Karpas-422 (cell line): ENCODE data around the gene SOWAHD. TPM values are rescaled to one million over a fixed set of nuclear protein-coding genes. Genes with fewer than 3 reads are reported as not detected.

Experiments used
- DNase-seq: peaks from one replicate; pipeline ENCODE4 v3.0.0-alpha.2; 2015
- H2AFZ ChIP-seq: fragments of 200-600 bp; sonication (generic); 2 replicates; pipeline ENCODE4 v1.6.1; 2014; ENCODE audit warnings: antibody characterized with exemption, low read length, mixed read lengths
- H3K27ac ChIP-seq: fragments of 200-600 bp; sonication (generic); 2 replicates; pipeline ENCODE4 v1.5.1; 2014; ENCODE audit warnings: mild to moderate bottlenecking, low read length, moderate library complexity
- H3K27me3 ChIP-seq: fragments of 200-600 bp; sonication (generic); 2 replicates; pipeline ENCODE4 v1.6.1; 2014; ENCODE audit warnings: low read length, mixed read lengths
- H3K36me3 ChIP-seq: fragments of 200-600 bp; sonication (generic); 2 replicates; pipeline ENCODE4 v1.6.1; 2014; ENCODE audit warnings: low read length, mixed read lengths; ENCODE audit not compliant: insufficient read depth
- H3K4me1 ChIP-seq: fragments of 200-600 bp; sonication (generic); 2 replicates; pipeline ENCODE4 v1.6.1; 2014; ENCODE audit warnings: mild to moderate bottlenecking, low read length, mixed read lengths
- H3K4me2 ChIP-seq: fragments of 200-600 bp; sonication (generic); 2 replicates; pipeline ENCODE4 v1.6.1; 2014; ENCODE audit warnings: low read length, low read depth, mild to moderate bottlenecking; ENCODE audit not compliant: poor library complexity, severe bottlenecking
- H3K4me3 ChIP-seq: fragments of 200-600 bp; sonication (generic); 2 replicates; pipeline ENCODE4 v1.5.1; 2014; ENCODE audit warnings: mild to moderate bottlenecking, antibody characterized with exemption, low read length, mixed read lengths
- H3K79me2 ChIP-seq: fragments of 200-600 bp; sonication (generic); 2 replicates; pipeline ENCODE4 v1.6.1; 2014; ENCODE audit warnings: mild to moderate bottlenecking, low read length, mixed read lengths
- H3K9ac ChIP-seq: fragments of 200-600 bp; sonication (generic); 2 replicates; pipeline ENCODE4 v1.6.0; 2014; ENCODE audit warnings: low read length
- H3K9me2 ChIP-seq: fragments of 200-600 bp; sonication (generic), shearing (Covaris generic); replicated peaks from 2 replicates; pipeline ENCODE4 v1.6.0; 2014; ENCODE audit warnings: mild to moderate bottlenecking, low read length, moderate library complexity; ENCODE audit not compliant: insufficient read depth
- H3K9me3 ChIP-seq: fragments of 300-700, 200-600 bp; sonication (generic); 2 replicates; pipeline ENCODE4 v1.6.1; 2014; ENCODE audit warnings: low read length, mixed read lengths
- H4K20me1 ChIP-seq: fragments of 200-600 bp; sonication (generic); 2 replicates; pipeline ENCODE4 v1.6.1; 2014; ENCODE audit warnings: mild to moderate bottlenecking, antibody characterized with exemption, low read length, low read depth; ENCODE audit not compliant: insufficient read depth
- small RNA-seq: library from RNA; depleted of rRNA; stranded (forward); fragments of <200 nt; gene quantifications from one replicate; pipeline ENCODE3, GENCODE V24; 2014
- total RNA-seq: library from RNA; depleted of rRNA; stranded (reverse); fragments of >200 nt; shearing (Covaris generic); gene quantifications from 2 replicates; pipeline ENCODE4 v1.2.3, GENCODE V29; 2014; ENCODE audit warnings: low replicate concordance; rRNA removed

Gene SOWAHD
- total RNA-seq, 1 experiment from 2014 or later: not detected

- Histone ChIP-seq H3K79me2 (no peaks in the 10 kb centered on the region), H3K9me3 (no peaks in the 10 kb centered on the region), H3K36me3 (no peaks in the 10 kb centered on the region), H3K27ac (no peak overlapping the region), H3K4me1 (no peaks in the 10 kb centered on the region), H3K9ac (no peak overlapping the region), H3K9me2 (no peaks in the 10 kb centered on the region), H3K4me3 (no peak overlapping the region), H3K4me2 (no peak overlapping the region), H4K20me1 (no peaks in the 10 kb centered on the region), H3K27me3 (no peaks in the 10 kb centered on the region), H2AFZ (no peak overlapping the region)
- DNase-seq: no peak
Measured at GRCh38 chrX:119809185-119809666, 50.8 kb downstream of the SOWAHD start.

Small RNAs within 50 kb of the gene (small RNA-seq; reads per million reads assigned to genes)
- gene SNORA69: not detected

Other genes with a start within 250 kb of the SOWAHD start
- gene STEEP1, start 193.2 kb upstream of the SOWAHD start, total RNA-seq: 36.7 and 44.0 TPM in 2 replicates
- 43.0 and 54.7 TPM in 2 replicates for gene UBE2A, start 184.0 kb upstream of the SOWAHD start, total RNA-seq
- gene NKRF, start 152.2 kb upstream of the SOWAHD start, total RNA-seq: 10.1 and 18.0 TPM in 2 replicates
- 20.2 and 23.2 TPM in 2 replicates for gene SEPTIN6, start 65.4 kb upstream of the SOWAHD start, total RNA-seq
- gene RPL39, start 33.0 kb downstream of the SOWAHD start, total RNA-seq: 1,763 and 3,006 TPM in 2 replicates
- gene UPF3B, start 94.4 kb downstream of the SOWAHD start, total RNA-seq: 7.8 and 8.9 TPM in 2 replicates
- gene RNF113A, start 113.1 kb downstream of the SOWAHD start, total RNA-seq: 28.6 and 41.1 TPM in 2 replicates
- gene NDUFA1, start 113.2 kb downstream of the SOWAHD start, total RNA-seq: 147 and 150 TPM in 2 replicates
- gene AKAP14, start 137.3 kb downstream of the SOWAHD start, total RNA-seq: not detected in 2 replicates
- 4.2 and 6.5 TPM in 2 replicates for gene NKAP, start 185.2 kb downstream of the SOWAHD start, total RNA-seq